B cell (primary cell): ENCODE results near the gene RABEPK. TPM values are rescaled to one million over a fixed set of nuclear protein-coding genes. Genes with fewer than 3 reads are reported as not detected.

ENCODE experiments used
- ATAC-seq: fragments of 200-7000 bp; cut with Tn5 transposase; one replicate; pipeline ENCODE4 v1.10.0; 2021; ENCODE audit warnings: low read depth, mild to moderate bottlenecking, moderate number of reproducible peaks, moderate library complexity
- CTCF ChIA-PET: fragments of 350-600 bp; sonication (Branson Sonifier 250); formaldehyde crosslinking; loops from one replicate; lab custom pipeline; 2021; ENCODE audit warnings: antibody characterized with exemption, inconsistent platforms; lab: Charles Lee
- POLR2A ChIA-PET: fragments of 350-600 bp; sonication (Branson Sonifier 250); formaldehyde crosslinking; loops from one replicate; lab custom pipeline; 2021; ENCODE audit warnings: antibody characterized with exemption; lab: Charles Lee
- DNase-seq: peaks from one replicate; pipeline ENCODE4 v3.0.0; 2013
- H2AFZ ChIP-seq: 2 replicates; pipeline ENCODE4 v1.6.1; 2012; ENCODE audit warnings: mild to moderate bottlenecking, low read depth, low read length; ENCODE audit not compliant: insufficient read depth, poor library complexity, severe bottlenecking
- H3K27ac ChIP-seq, 2 donors: 1 replicate in 1 of 2; 2 replicates in 1 of 2; pipeline ENCODE4 v1.5.1; 2012 to 2013; ENCODE audit warnings: low read length in 2 of 2, mild to moderate bottlenecking in 2 of 2, moderate library complexity in 1 of 2
- H3K27me3 ChIP-seq, 4 experiments: fragments of 200-600 bp in 1 of 4; sonication (generic) in 1 of 4; replicated peaks in 1 of 4; 1 replicate in 2 of 4; 2 replicates in 2 of 4; pipeline versions ENCODE4 v1.6.1 to v1.7.0; 2013 to 2016; ENCODE audit warnings: low read length in 3 of 4, mild to moderate bottlenecking in 2 of 4, mixed read lengths in 1 of 4, moderate library complexity in 1 of 4; ENCODE audit not compliant: insufficient read depth in 4 of 4, control insufficient read depth in 3 of 4; ENCODE audit errors: control extremely low read depth in 1 of 4
- H3K36me3 ChIP-seq, 2 experiments: replicated peaks in 1 of 2; 1 replicate in 1 of 2; 2 replicates in 1 of 2; pipeline versions ENCODE4 v1.6.1 to v1.7.1; 2013; ENCODE audit warnings: low read length in 1 of 2; ENCODE audit not compliant: insufficient read depth in 2 of 2, control insufficient read depth in 1 of 2; ENCODE audit errors: control extremely low read depth in 1 of 2, extremely low read depth in 1 of 2
- H3K4me1 ChIP-seq, 2 donors: fragments of 200-600 bp in 1 of 2; sonication (generic) in 1 of 2; 1 replicate in 1 of 2; 2 replicates in 1 of 2; pipeline versions ENCODE4 v1.5.1 to v1.6.1; 2013 to 2017; ENCODE audit warnings: low read length in 2 of 2; ENCODE audit not compliant: control insufficient read depth in 2 of 2, insufficient read depth in 2 of 2
- H3K4me2 ChIP-seq: replicated peaks from 2 replicates; pipeline ENCODE3; 2012; ENCODE audit warnings: mild to moderate bottlenecking, low read depth, low read length; ENCODE audit not compliant: poor library complexity, severe bottlenecking
- H3K4me3 ChIP-seq, 5 experiments: fragments of 200-600 bp in 1 of 5; sonication (generic) in 1 of 5; 1 replicate in 3 of 5; 2 replicates in 2 of 5; pipeline versions ENCODE4 v1.5.1 to v1.7.0; 2011 to 2016; ENCODE audit warnings: low read length in 4 of 5, mild to moderate bottlenecking in 4 of 5, low read depth in 2 of 5, control low read depth in 1 of 5, moderate library complexity in 1 of 5; ENCODE audit not compliant: insufficient read depth in 1 of 5; ENCODE audit errors: control extremely low read depth in 1 of 5, extremely low read depth in 1 of 5
- H3K79me2 ChIP-seq: fragments of 200-600 bp; sonication (generic); one replicate; pipeline ENCODE4 v1.6.0; 2016; ENCODE audit warnings: low read length; ENCODE audit not compliant: control insufficient read depth, insufficient read depth
- H3K9ac ChIP-seq: fragments of 200-600 bp; sonication (generic); 2 replicates; pipeline ENCODE4 v1.6.1; 2017; ENCODE audit warnings: mild to moderate bottlenecking, low read length, moderate library complexity
- H3K9me3 ChIP-seq, 3 donors: one replicate each; pipeline versions ENCODE4 v1.6.1 to v1.7.1; 2013; ENCODE audit warnings: low read length in 2 of 3; ENCODE audit not compliant: control insufficient read depth in 2 of 3, insufficient read depth in 1 of 3; ENCODE audit errors: control extremely low read depth in 1 of 3
- H4K20me1 ChIP-seq: 2 replicates; pipeline ENCODE4 v1.6.0; 2012; ENCODE audit warnings: mild to moderate bottlenecking, low read length; ENCODE audit not compliant: insufficient read depth, control insufficient read depth, poor library complexity, severe bottlenecking
- H3K27ac Mint-ChIP-seq: one replicate; pipeline ENCODE4 v1.8.0; 2021; ENCODE audit warnings: mixed read lengths
- H3K27me3 Mint-ChIP-seq: one replicate; pipeline ENCODE4 v1.8.0; 2021; ENCODE audit warnings: mixed read lengths
- H3K4me1 Mint-ChIP-seq: one replicate; pipeline ENCODE4 v1.8.0; 2021; ENCODE audit warnings: mixed read lengths
- H3K4me3 Mint-ChIP-seq: one replicate; pipeline ENCODE4 v1.8.0; 2021; ENCODE audit warnings: mixed read lengths
- H3K9me3 Mint-ChIP-seq: one replicate; pipeline ENCODE4 v1.8.0; 2022; ENCODE audit warnings: mixed read lengths; ENCODE audit not compliant: insufficient read depth
- CTCF ChIP-seq: fragments of 200-600 bp; IDR thresholded peaks from one replicate; pipeline ENCODE4 v1.8.0; 2022; ENCODE audit warnings: antibody characterized with exemption, mild to moderate bottlenecking
- EZH2 ChIP-seq: IDR thresholded peaks from 2 replicates; pipeline ENCODE4 v1.6.1; 2012; ENCODE audit warnings: borderline replicate concordance, low read depth, mild to moderate bottlenecking, moderate library complexity, low read length; ENCODE audit not compliant: insufficient read depth, poor library complexity, severe bottlenecking
- WGBS: methylation state at CpG from one replicate; pipeline ENCODE4 v1.1.5; 2013; ENCODE audit warnings: missing lambda C conversion rate; ENCODE audit not compliant: insufficient coverage; 5-methylcytosine and 5-hydroxymethylcytosine counted together
- intact Hi-C: fragments of 100-400 bp; cut with micrococcal nuclease; formaldehyde crosslinking; loops from one replicate; pipeline ENCODE4 v1.10.0; 2022
- polyA plus RNA-seq: library from polyadenylated mRNA; depleted of rRNA; stranded (reverse); fragments of >200 nt; gene quantifications from 2 replicates; pipeline ENCODE4 v1.2.3, GENCODE V29; 2012
- total RNA-seq, 2 donors: library from RNA; stranded (reverse); fragments of 120-200 nt in 1 of 2; gene quantifications; 1 replicate in 1 of 2; 2 replicates in 1 of 2; pipeline versions ENCODE4 v1.2.3 to v1.2.4, GENCODE V29; 2013 to 2022

RABEPK gene
- total and polyA plus RNA-seq, 2 donors (not counting 1 experiment from before 2014, with no cell fraction given): 9.0 to 12.2 TPM

GRCh38 chr9:125241863-125242739 is 41.8 kb downstream of the RABEPK start:
- Histone ChIP-seq H2AFZ (peak overlapping the region; percentile 99), H3K9ac (peak overlapping the region; percentile 99), H3K27me3 (no peaks in the 10 kb centered on the region), H3K27ac (peak overlapping the region; percentile 98 to 99), H3K79me2 (peaks cover 39% of the 10 kb centered on the region), H3K36me3 (peaks cover 8 to 28% of the 10 kb centered on the region in 2 experiments), H3K9me3 (no peaks in the 10 kb centered on the region), H3K4me2 (peak overlapping the region; percentile 95), H3K4me3 (peak overlapping the region; percentile 79 to 98 (median 82)), H3K4me1 (peaks cover 16 to 24% of the 10 kb centered on the region in 2 donors), H4K20me1 (peaks cover 10% of the 10 kb centered on the region)
- Mint-ChIP-seq H3K27me3 (no peaks in the 10 kb centered on the region), H3K27ac (peak overlapping the region; percentile 93), H3K4me1 (peaks cover 41% of the 10 kb centered on the region), H3K4me3 (peak overlapping the region; percentile 95), H3K9me3 (no peaks in the 10 kb centered on the region)
- no peak for DNase-seq
- ATAC-seq: peak; percentile 1
- CTCF ChIA-PET: interaction anchor here (0.6 to 2.4 kb wide), 3 partner anchors 19 to 128 kb away, joined by 3 to 14 read pairs (median 4); partner anchors contain the start of gene GAPVD1
- WGBS: 16% methylated on average over 18 of the region's 27 CpGs
- intact Hi-C loops: loop anchor here (1.0 to 5.0 kb wide), 7 partner anchors 19 to 505 kb away; partner anchors contain the start of genes ARPC5L, GAPVD1, NR6A1 and PBX3
- POLR2A ChIA-PET: interaction anchor here (0.6 to 2.4 kb wide), 6 partner anchors 13 to 1142 kb away, joined by 4 to 25 read pairs (median 4); partner anchors contain the start of genes GAPVD1 and RABEPK
- TF ChIP-seq CTCF (no peak), EZH2 (no peak)
